RPMI8226 (cell line): ENCODE measurements around the gene ARHGAP15.
A peak's percentile ranks its signal among the peaks of the same experiment; 100 is the strongest.

Experiments
- DNase-seq: peaks from one replicate; pipeline ENCODE4 v3.0.0-alpha.2; 2015

Gene ARHGAP15

DNA sequence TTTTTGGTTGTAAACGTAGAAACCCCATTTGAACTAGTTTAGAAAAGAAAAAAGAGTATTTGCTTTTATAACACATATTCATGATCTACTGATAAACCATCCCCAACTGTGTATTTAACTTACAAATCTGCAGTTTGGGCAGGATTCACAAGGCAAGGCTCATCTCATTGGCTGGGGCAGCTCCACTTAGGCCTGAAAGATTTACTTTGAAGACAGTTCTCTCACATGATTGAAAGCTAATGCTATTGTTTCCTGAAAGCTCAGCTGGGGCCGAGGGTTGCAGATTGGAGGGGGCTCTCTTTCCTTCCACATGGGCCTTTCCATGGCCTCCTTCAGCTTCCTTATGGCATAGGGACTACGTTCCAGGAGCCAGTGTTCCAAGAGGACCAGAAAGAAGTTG is 47.4 kb downstream of the ARHGAP15 start:
- DNase-seq: peak; percentile 10

DNA sequence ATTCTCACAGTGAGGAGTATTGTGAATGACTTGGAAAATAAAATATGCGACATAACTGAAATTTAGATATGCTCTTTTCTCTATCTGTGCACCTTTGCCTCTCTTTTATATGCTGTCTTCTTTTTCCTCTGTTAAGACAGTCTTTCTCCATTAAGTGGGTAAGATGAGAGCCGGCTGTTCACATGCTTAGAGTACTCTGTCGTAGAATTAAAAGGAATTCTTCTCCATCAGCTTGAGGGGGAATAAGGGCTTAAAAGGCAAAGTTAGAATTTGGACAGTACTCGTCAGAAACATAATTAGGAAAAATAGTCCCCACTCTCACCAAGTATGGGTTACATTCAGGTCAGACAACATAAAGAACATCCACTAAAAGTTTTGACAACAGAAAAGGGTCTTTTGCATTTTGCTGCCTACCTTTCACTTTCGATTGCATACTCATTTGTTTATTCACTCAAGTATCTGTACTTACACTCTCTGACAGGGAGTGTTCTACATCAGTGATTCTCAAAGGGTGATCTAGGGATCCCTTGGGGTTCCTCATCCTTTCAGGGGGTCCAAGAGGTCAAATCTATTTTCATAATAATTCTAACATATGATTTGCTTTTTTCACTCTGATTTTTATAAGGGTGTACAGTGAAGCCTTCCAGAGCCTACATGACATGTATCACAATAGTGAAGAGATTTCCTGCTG is 48.0 kb downstream of the ARHGAP15 start:
- no peak for DNase-seq

DNA sequence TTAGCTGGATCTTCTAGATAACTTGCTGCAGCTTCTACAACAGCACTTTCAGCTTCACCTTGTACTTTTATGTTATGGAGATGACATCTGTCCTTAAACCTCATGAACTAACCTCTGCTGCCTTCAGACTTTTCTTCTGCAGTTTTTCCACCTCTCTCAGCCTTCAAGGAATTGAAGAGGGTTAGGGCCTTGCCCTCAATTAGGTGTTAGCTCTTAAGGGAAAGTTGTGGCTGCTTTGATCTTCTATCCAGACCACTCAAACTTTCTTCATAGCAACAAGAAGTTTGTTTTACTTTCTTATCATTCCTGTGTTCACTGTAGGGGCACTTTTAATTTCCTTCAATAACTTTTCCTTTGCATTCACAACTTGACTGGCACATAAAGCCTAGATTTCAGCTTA is 52.3 kb downstream of the ARHGAP15 start:
- DNase-seq: no peak

DNA sequence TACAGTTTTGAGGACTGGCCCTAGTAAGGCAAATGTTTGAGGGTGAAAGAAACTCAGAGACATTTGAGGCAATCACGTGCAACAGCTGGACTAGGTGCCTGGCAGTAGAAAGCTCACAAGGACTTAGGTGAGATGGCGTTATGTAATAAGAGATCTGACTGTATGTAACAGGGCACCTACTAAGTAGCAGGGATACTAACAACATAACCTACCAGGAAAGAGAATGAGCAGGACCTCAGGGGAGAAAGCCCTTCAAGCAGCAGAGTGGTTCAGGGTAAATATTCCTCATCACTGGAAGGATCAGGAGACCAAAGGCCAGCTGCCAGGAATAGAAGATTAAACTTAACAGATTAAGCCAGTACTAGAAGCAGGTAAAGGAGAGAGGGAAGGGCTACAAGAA is 53.4 kb downstream of the ARHGAP15 start:
- DNase-seq: no peak

DNA sequence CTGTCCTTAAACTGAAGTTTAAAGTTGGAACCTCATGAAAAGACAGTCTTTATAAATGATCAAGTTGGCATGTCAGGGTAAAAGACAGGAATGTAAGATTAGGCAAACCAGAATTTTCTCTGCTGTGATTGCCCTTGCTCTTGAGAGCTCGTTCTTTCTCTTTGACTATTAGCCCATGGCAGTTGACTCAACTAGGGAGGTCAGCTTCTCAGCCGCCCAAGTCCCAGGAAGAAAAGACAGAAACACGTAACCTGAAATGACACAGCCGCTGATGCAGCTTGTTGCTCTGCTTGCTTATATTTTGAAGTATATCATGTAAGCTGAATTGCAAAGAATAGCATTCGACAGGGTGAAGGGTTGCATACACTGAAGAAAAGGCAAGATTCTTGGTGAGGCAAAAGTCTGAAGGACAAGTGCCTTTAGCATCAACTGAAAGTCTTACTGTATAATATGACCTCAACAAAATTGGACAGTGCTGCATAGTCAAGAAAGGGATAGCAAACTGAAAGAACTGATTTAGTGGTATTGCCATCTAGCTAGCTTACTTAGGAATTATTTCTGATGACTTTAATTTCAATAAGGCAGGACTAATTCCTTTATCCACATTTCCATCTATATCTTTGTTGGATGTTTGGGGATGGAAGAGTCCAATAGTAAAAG is 54.7 kb downstream of the ARHGAP15 start:
- no peak for DNase-seq

DNA sequence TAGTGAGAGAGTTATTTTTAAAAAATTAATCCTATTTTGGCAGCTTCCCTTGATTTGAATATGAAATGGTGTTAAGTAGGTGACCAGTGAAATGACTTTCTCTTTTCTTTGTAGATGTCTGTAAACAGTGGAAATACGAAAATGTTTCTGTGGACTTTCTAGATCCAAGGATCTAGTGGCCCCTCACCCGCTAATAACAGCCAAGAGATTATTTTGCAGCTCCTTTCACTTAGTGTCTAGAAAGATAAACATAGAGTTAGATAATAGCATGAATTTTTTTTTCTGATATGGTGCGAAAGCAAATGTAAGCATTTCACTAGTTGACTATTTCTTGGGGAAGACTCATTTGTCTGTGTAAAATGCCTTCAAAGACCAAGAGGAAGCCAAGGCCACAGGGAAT is 57.7 kb downstream of the ARHGAP15 start:
- no peak for DNase-seq

DNA sequence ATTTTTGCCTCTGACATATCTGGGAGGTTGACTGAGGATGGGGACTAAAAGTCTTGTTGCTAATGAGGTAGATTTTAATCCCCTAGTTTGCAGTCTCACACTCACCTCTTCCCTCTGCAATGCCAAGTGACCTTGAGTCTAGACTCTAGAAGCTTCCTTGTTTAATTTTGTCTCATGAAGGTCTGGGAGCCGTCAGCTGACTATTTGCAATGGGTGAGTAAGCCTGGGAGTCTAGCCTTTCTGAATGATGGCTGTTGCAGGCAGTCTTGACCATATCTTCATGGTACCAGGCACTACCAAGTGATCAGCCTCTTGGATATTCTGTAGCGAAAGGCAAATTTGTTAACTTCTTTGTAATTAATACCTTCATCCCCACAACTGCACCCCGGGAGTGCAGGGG is 61.2 kb downstream of the ARHGAP15 start:
- DNase-seq: no peak

DNA sequence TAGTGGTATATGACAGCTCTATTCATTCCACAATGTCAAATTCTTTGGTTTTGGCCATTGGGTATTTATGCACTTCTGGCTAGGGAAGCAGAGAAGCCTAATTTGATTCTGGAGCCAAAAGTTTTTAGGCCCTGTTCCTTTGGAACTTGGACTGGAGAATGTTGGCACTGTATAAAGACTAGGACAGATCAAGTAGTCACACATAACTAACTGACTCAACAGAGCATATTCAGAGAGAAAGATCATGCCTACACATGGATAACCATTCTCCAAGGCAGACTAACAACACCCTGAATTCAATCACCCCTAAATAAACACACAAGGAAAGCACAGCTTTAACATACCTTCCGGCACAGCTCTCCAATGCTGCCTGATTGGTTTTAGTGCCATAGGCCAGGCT is 62.9 kb downstream of the ARHGAP15 start:
- no peak for DNase-seq

DNA sequence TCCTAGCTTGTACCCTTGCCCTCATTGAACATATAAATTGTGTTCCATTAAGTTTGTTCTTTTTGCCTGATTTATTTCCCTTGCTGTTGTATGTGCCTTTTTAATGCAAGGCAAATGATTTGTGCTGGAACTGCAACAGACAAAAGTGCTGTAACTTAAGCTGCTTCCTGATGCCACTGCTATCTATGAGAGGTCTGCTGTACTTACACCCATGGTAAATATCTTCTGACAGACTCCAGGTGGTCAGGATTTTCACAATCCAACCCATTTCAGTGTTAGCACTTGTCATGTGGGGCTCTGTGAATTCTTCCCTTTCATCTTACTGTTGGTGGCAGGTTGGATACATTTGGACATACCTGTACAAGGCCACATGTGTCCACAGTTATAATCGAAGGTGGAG is 63.5 kb downstream of the ARHGAP15 start:
- DNase-seq: no peak

DNA sequence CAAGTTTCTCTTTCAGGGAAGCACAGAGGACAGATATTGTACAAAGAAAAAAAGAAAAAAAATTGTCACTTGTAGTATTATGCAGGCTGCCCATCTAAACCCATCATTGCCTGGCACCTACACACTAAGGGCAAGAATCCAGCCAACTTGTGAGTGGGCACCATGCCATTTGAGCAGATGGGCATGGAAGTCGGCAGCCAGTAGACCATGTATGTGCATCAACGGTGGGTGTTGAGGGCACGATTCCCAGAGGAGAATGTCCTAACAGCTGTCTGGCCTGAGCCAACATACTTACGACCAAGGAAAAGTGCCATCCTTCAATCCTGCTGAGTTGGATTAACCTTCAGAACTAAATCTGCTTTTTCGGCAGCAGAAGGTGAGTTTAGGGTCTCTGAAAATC is 63.9 kb downstream of the ARHGAP15 start:
- DNase-seq: no peak

DNA sequence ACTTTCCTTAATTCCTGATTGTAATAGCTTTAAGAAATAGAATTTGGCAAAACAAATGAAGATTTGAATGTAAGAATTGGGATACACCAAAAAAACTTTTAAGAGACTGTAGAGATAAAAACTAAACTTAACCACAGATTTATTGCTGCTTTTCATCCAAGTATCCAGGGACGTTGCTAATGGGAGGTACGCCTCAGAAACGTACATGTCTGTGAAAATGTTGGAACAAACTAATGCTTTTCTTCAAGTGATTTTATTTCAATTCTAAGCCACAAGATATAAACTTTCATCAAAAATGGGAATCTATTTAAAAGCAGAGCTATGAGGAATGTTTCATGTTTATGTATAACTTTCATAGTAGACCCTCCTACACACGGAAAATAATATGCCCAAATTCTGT is 66.3 kb downstream of the ARHGAP15 start:
- no peak for DNase-seq

DNA sequence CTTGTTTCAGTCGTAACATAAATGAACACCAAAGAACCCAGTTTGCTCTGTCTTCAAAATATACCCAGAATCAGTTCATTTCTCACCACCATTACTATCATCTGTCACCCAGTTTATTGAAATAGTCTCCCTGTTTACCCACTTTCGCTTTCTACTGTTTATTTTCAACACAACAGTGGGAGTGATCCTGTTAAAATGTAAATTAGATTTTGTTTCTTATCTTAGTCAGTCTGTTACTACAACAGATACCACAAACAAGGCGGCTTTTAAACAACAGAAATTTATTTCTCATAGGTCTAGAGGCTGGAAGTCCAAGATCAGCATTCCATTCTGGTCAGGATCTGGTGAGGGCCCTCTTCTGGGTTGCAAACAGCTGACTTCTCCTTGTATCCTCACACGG is 74.8 kb downstream of the ARHGAP15 start:
- DNase-seq: no peak

DNA sequence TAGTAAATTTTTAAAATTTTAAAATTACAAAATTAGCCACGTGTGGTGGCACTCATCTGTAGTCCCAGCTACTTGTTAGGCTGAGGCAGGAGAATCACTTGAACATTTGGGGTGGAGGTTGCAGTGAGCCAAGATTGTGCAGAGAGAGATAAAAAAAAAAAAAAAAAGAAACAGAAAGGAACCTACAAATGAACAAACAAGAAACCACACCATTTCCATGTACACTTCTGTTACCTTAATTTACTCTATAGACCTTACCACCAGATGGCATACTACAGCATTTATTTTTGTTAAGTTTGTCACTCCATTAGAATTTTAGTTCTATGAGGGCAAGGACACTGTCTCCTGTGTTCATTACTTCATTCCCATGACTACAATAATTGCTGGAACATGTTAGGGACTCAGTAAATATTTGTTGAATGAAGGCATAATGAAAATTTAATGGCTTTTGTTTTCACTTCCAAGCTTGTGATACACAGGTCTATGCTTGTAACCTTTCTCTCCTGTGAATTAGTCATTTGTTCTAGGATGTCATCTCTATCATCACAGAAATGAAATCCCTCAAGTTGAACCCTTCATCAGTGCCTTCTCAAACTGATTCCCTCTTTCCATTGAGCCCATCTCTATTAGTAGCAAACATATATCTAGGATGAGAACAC is 76.0 kb downstream of the ARHGAP15 start:
- no peak for DNase-seq

DNA sequence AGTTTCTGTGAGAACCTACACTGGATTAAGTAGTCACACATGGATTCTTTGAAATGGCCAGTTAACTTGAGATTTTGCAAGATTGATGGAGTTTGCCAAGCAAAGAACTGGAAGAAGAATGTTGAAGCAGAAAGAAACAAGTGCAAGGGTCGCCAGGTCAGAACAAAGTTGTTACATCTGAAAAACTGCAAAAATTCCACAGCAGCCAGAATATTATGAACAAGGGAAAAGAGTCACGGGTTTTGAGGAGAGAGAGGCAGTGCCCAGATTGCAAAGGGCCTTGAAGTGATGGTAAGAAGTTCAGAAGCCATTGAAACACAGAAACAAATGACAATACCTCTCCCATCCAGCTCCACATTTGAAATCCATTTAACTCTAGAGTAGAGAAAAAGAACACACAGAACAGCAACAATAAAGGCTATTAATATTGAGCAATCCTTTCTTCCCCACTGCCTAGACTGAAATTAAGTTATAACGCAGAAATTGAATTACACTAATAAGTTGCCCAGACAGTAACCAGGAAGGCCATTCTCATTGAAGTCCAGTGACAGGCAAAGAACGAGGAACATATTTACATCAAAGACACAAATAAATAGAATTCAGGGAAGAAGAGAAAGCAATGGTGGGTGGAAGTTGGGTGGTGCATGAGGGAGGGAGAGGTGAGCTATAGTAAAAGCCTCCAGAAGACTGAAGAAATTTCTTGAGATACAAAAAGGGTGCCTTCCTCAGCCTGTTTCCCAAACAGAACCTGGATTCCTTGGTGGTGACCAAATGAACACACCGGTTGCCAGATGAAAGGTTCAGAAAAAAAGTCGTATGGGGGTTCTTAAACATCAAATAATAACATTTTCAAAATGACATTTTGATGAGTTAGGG is 80.6 kb downstream of the ARHGAP15 start:
- DNase-seq: no peak

DNA sequence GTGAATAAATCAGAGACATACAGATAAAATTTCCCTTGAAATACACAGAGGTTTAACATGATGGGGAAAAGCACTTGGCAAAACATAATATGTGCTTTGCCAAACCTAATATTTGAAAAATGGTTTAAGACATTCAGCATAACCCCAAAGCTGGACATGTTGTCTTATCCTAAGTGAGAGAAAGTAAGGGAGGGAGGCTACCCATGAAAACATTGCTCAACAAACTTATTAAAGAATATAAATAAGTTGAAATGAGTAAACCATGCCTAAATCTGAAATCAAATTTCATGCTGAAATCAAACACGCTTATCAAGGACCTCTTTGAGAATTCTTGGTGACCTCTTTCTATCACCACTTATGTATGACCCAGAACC is 81.2 kb downstream of the ARHGAP15 start:
- no peak for DNase-seq

DNA sequence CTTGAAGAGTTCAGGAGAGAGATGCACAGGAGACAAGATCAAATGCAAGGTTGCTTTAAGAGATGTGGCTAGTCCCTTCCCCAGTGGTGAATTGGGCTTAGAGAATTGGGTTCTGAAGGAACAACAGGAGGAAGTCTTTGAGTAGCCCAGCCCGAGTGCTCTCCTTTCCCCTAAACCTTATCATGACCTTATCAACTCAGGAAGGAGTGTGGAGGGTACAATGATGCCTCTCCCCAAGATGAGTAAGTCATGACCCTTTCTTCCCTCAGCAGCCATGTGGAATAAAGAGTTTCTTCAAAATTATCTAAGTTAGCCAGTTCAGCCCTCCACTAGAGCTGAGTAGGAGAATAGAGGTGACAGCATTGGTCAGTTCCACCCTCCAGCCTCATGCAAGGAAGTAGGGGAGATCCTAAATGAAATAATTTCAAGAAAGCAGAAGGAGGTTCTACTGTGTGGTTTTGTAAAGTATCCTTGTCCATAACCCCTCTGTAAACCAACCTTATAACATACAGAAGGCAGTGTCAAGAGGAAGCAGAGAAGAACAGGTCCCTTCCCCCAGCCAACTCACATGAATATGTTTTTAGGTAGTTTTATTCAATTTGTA is 88.4 kb downstream of the ARHGAP15 start:
- DNase-seq: no peak

DNA sequence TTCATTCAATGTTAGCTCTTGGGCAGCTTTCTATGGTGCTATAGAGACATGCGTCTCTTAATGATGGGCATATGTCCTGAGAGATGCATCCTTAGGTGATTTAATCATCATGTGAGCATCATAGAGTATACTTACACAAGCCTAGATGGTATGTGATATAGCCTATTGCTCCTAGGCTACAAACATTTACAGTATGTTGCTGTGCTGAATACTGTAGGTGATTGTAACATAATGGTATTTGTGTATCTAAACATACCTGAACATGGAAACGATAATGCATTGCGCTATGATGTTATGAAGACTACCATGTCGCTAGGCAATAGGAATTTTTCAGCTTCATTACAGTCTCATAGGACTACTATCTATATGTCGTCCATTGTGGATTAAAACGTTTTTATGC is 89.4 kb downstream of the ARHGAP15 start:
- DNase-seq: no peak

DNA sequence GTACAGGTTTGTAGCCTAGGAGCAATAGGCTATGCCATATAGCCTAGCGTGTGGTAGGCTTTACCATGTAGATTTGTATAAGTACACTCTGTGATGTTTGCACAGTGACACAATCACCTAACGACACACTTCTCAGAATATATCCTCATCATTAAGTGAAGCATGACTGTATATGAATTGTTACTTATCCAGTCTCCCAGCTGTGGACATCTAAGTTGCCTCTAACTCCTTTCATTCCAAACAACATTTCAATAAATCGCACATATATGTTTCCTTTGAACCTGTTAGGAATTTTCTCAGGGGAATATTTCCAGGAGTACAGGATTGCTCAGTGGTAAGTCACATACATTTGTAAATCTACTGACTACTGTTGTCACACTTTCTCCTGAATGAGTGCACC is 90.0 kb downstream of the ARHGAP15 start:
- no peak for DNase-seq

DNA sequence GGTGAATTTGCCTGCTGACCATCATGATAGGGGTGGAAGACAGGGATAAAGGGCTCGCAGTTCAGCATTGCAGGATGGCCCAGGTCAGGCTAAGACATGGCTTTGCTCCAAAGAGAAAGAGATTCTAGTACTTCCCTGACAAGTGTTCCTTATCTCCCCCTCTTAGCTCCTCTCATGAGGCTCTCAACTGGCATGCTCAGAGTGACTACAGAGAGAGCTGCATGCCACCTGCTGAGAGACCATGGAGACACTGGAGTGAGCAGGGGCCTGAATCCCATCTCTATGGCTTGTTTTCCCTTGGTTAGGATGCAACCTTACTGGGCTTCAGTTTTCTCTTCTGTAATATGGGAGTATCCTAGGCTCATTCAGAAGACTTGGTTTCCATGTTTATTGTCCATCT is 94.3 kb downstream of the ARHGAP15 start:
- DNase-seq: no peak

DNA sequence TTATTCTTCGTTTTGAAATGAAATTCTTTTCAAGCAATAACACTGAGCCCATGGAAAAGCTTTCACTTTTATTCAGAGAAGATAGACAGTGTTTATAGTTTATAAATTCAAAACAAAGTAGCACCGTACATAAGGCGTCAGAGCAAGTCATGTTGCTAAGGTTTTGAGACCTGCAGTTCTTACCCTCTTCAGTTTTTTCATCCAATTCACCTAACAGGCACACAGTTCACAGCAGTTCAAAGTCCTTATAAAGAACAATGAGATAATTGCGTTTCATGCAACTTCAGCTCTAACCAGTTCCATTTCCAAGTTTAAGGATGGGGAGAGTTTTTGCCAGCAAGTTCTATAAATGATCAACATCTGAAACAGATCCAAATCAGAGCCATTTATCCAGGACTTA is 96.7 kb downstream of the ARHGAP15 start:
- no peak for DNase-seq

DNA sequence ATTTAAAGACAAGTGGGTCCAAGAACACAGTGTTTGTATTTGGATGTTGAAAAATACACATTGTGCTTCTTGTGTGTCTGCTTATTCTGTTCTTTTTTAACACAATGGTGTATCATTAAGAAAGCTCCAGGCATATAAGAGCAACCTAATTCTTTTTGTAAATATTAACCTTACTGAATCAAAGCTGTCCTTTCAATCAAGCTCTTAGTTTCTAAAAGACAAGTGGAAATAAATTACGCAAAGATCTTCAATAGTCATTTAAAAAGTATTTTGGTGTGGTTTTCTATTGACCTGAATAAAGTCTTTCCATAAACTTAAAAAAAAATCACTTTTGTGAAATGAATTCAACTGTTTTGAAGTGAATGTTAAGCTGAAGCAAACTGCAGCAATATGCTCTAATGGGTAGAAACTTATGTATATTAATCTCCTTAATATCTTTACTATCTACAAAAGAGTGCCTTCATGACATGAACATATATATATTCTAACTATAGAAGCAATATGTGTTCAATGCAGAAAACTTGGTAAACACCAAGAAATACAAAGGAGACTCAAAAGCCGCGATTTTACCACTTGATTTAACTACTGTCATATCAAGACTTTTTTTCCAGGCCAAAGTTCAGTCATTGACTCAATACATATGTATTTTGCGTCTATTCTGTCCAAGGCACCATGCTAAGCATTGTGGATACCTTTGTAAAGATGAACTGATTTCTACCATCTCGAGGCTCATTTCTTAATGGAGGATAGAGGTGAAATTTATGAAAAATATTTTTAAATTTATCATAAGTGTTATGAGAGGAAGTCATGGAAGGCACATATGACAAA is 97.7 kb downstream of the ARHGAP15 start:
- no peak for DNase-seq

DNA sequence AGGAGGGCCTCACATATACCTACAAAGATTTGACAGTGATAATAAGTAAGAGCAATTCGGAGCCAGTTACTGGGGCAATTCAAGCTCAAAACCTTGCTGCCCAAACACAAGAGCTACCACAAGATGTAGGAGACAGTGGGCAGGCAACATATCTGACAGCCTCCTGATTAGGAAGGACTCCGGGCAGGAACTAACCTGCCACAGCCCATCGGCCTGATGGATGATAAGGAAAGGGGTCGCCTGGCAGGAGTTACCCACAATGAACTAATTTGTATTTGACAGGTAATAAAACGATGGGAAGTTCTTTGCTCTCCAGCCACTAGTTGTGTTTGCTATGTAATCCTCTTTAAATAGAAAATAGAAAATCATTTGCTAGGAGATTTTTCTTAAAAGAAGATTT is 100.2 kb downstream of the ARHGAP15 start:
- no peak for DNase-seq
